Chondrocyte (in vitro differentiated cells): ENCODE measurements around the gene PRMT2. TPM values are rescaled to one million over a fixed set of nuclear protein-coding genes. Genes with fewer than 3 reads are reported as not detected.

Experiments used
- total RNA-seq: library from RNA; stranded (reverse); gene quantifications from 3 replicates; pipeline ENCODE4 v1.2.1, GENCODE V29; 2021

PRMT2 gene
- total RNA-seq, 1 donor from 2014 or later, result 128 TPM

Other genes starting within 250 kb of the PRMT2 start
- 27.9 to 37.0 TPM (median 30.3 TPM) in 3 replicates for gene DIP2A, start 176.8 kb upstream of the PRMT2 start, total RNA-seq
- 0.41 TPM in 1 of 3 replicates, not detected in the others for gene S100B, start 30.6 kb upstream of the PRMT2 start, total RNA-seq